Measurements from ENCODE around the gene DUSP28. TPM values are rescaled to one million over a fixed set of nuclear protein-coding genes. Genes with fewer than 3 reads are reported as not detected.
"Not testable (repeated sequence)": the region's sequence is repeated elsewhere in the genome, so short reads cannot be mapped to it uniquely, and the experiment has no call there.

DUSP28 gene
- total RNA-seq, 1 donor, result 4.7 TPM

- Histone ChIP-seq H3K4me1 (ENCODE audit: insufficient read depth, low read length) (peaks cover 37% of the 10 kb centered on the region), H4K20me1 (ENCODE audit: insufficient read depth, low read length) (peaks cover 21% of the 10 kb centered on the region), H3K4me3 (ENCODE audit: insufficient read depth, low read length) (peak overlapping the region; percentile 83), H3K4me2 (ENCODE audit: insufficient read depth, low read length) (peak overlapping the region; percentile 95), H3K79me2 (ENCODE audit: insufficient read depth, low read length) (peaks cover 33% of the 10 kb centered on the region), H3K27ac (ENCODE audit: low read depth, low read length) (peak overlapping the region; percentile 92), H3K9me3 (ENCODE audit: low read depth, low read length) (no peaks in the 10 kb centered on the region), H3K36me3 (ENCODE audit: insufficient read depth, low read length) (peaks cover 3% of the 10 kb centered on the region), H3K27me3 (ENCODE audit: insufficient read depth, low read length) (no peaks in the 10 kb centered on the region), H2AFZ (ENCODE audit: low read length) (peak overlapping the region; percentile 78)
- peak; percentile 27 for TF ChIP-seq CTCF (IDR thresholded peaks at IDR 0.05; ENCODE audit: extremely low read depth, low read depth, low read length)
- peak; percentile 99 for DNase-seq (ENCODE audit: insufficient read length, low spot score, missing footprints)
These were observed 545 bp downstream of the DUSP28 start for GRCh38 chr2:240560480-240561324.

DNA sequence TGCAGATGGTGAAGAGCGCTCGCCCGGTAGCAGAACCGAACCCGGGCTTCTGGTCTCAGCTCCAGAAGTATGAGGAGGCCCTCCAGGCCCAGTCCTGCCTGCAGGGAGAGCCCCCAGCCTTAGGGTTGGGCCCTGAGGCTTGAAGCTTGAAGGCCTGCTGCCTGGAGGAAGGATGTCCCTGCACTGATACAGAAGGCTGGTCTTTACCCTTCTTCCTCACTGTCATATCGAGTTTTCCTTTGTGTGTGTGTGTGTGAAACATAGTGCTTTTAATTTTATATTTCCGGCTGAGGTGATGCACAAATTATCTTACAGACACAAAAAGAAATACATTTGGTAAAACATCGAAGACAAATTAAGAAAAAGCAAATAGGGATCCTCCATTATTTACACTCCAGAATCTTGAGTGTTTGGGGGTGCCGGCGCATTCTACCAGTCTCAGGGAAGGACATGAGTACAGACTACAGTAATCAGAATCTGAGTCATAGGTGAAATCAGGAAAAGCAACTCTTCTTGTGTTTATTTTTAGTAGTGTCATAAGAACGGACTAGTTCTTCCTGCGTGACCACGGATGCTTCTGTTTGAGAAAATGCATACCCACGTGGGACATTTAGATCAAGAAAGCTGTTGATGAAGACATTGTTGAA is 1.3 kb downstream of the DUSP28 start:
- Histone ChIP-seq H3K4me3 (ENCODE audit: insufficient read depth, low read length) (peak overlapping the region; percentile 83), H3K4me1 (ENCODE audit: insufficient read depth, low read length) (peaks cover 43% of the 10 kb centered on the region), H3K9me3 (ENCODE audit: low read depth, low read length) (no peaks in the 10 kb centered on the region), H4K20me1 (ENCODE audit: insufficient read depth, low read length) (peaks cover 18% of the 10 kb centered on the region), H3K36me3 (ENCODE audit: insufficient read depth, low read length) (peaks cover 3% of the 10 kb centered on the region), H3K27ac (ENCODE audit: low read depth, low read length) (peak overlapping the region; percentile 92), H2AFZ (ENCODE audit: low read length) (peak overlapping the region; percentile 78), H3K27me3 (ENCODE audit: insufficient read depth, low read length) (no peaks in the 10 kb centered on the region), H3K79me2 (ENCODE audit: insufficient read depth, low read length) (peaks cover 26% of the 10 kb centered on the region), H3K4me2 (ENCODE audit: insufficient read depth, low read length) (peak overlapping the region; percentile 95)
- TF ChIP-seq CTCF (IDR thresholded peaks at IDR 0.05; ENCODE audit: extremely low read depth, low read depth, low read length), result no peak
- no peak for DNase-seq (ENCODE audit: insufficient read length, low spot score, missing footprints)

- peaks cover 49% of the 10 kb centered on the region for H3K4me1 ChIP-seq (ENCODE audit: insufficient read depth, low read length)
- H4K20me1 ChIP-seq (ENCODE audit: insufficient read depth, low read length), result peaks cover 16% of the 10 kb centered on the region
- H3K4me3 ChIP-seq (ENCODE audit: insufficient read depth, low read length); H3K27me3 ChIP-seq (ENCODE audit: insufficient read depth, low read length); H3K27ac ChIP-seq (ENCODE audit: low read depth, low read length); DNase-seq (ENCODE audit: insufficient read length, low spot score, missing footprints); H2AFZ ChIP-seq (ENCODE audit: low read length); H3K4me2 ChIP-seq (ENCODE audit: insufficient read depth, low read length); H3K36me3 ChIP-seq (ENCODE audit: insufficient read depth, low read length); H3K9me3 ChIP-seq (ENCODE audit: low read depth, low read length): not testable (repeated sequence)
- peaks cover 25% of the 10 kb centered on the region for H3K79me2 ChIP-seq (ENCODE audit: insufficient read depth, low read length)
These were observed 3.1 kb downstream of the DUSP28 start for GRCh38 chr2:240563231-240563630.

- Histone ChIP-seq H3K36me3 (ENCODE audit: insufficient read depth, low read length) (peaks cover 3% of the 10 kb centered on the region), H4K20me1 (ENCODE audit: insufficient read depth, low read length) (peaks cover 8% of the 10 kb centered on the region), H3K4me2 (ENCODE audit: insufficient read depth, low read length) (no peak overlapping the region), H3K27me3 (ENCODE audit: insufficient read depth, low read length) (no peaks in the 10 kb centered on the region), H3K4me1 (ENCODE audit: insufficient read depth, low read length) (peaks cover 44% of the 10 kb centered on the region), H3K4me3 (ENCODE audit: insufficient read depth, low read length) (no peak overlapping the region), H3K27ac (ENCODE audit: low read depth, low read length) (no peak overlapping the region), H3K9me3 (ENCODE audit: low read depth, low read length) (no peaks in the 10 kb centered on the region), H3K79me2 (ENCODE audit: insufficient read depth, low read length) (peaks cover 17% of the 10 kb centered on the region), H2AFZ (ENCODE audit: low read length) (no peak overlapping the region)
- TF ChIP-seq CTCF (IDR thresholded peaks at IDR 0.05; ENCODE audit: extremely low read depth, low read depth, low read length), result no peak
- DNase-seq (ENCODE audit: insufficient read length, low spot score, missing footprints), result peak; percentile 38
These were observed 3.9 kb downstream of the DUSP28 start for GRCh38 chr2:240563951-240564560.
